ENCODE measurements around the gene SORBS2.

SORBS2 gene

DNA sequence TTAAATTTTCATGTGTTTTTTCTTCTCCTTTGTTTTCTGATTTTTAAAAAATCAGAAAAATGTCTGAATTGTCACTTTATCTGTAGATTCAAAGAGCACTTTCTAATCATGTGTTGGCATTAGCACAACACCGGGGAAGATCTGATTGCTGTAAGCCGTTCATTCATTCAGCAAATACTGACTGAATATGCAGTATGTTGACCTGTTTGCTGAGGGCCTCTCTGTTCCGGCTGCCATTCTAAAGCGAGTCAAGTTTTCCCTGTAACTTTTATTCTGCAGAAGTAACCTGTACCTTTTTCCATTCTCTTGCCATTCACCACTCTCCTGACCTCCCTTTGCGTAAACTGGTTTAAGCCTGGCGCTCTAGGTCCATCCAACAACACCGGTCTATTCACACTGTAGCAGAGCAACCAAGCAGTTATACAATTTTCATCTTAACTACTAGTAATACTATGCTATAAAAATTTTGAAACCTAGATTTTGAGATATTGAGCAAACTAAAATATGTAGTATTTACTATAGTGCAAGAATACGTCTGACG is 6.7 kb downstream of the SORBS2 start:
- DNase-seq (ENCODE audit: low spot score): no peak

GRCh38 chr4:185803022-185803421 is 9.0 kb downstream of the SORBS2 start:
- DNase-seq (ENCODE audit: low spot score): no peak

DNA sequence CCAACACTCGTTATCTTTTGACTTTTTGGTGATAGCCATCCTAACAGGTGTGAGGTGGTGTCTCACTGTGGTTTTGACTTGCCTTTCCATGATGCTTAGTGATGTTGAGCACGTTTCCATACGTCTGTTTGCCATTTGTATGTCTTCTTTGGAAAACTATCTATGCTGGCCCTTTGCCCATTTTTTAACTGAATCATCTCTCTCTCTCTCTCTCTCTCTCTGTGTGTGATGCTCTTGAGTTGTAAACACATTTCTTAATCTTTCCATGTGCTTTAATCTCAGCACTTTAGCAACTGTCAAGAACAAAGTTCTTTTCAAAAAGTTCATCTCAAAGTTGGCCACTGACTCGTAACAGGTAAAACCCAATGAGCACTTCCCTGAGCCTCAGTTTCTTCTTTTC is 10.5 kb downstream of the SORBS2 start:
- DNase-seq (ENCODE audit: low spot score): no peak

- DNase-seq (ENCODE audit: low spot score): no peak
These were observed 11.6 kb downstream of the SORBS2 start for GRCh38 chr4:185800266-185800945.

DNA sequence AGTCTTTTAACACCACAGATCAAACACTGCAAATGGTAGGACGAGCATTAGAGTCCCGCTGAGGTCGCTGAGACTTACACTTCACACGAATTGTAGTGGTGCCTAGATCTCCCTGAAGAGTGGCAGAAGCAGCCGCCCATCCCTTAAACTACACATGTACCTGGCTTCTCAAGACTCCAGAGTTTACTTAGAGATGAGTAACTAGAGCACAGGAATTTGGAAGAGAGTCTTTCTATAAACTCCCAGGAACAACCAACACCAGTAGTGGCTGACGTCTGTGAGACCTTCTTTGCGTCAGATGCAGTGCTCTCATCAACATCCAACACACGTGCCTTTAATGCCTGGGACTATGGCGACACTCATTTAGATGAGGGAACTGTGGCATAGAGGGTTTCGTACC is 12.6 kb downstream of the SORBS2 start:
- no peak for DNase-seq (ENCODE audit: low spot score)

DNA sequence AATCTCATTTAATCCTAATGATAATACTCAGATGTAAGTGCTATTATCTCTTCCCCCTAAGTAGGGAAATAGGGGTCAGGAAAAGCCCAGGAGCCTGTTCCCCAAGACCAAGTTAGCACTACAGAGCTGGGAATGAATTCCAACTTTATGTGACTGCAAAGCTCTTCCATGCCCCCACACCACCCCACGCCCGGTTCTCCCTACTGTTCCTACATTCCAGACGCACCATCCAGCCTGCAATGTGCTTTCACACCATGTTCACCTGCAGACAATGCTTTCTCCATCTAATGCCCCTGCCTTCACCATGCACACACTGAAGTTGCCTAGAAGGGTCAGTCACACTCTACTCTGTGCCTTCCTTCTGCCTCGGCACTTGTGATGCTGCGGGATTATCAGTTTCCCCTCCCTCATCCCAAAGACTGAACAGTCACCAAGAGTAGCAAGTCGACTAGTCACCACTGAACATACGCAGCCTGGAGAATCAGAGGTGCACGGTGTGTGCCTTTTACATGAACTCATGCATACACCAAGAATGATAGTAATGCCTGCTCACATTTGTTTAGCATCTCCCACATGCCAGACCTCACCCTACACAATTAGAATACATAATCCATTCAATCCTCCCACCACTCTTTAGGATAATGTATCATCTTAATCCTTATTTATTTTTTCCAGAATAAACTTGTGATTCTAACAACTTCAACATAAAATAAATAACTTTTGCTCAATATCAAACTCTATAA is 14.2 kb downstream of the SORBS2 start:
- DNase-seq (ENCODE audit: low spot score): no peak

- no peak for DNase-seq (ENCODE audit: low spot score)
These were observed 15.0 kb downstream of the SORBS2 start for GRCh38 chr4:185797018-185797417.

GRCh38 chr4:185796176-185796575 is 15.8 kb downstream of the SORBS2 start:
- no peak for DNase-seq (ENCODE audit: low spot score)

GRCh38 chr4:185794637-185795036 is 17.4 kb downstream of the SORBS2 start:
- DNase-seq (ENCODE audit: low spot score): no peak

DNA sequence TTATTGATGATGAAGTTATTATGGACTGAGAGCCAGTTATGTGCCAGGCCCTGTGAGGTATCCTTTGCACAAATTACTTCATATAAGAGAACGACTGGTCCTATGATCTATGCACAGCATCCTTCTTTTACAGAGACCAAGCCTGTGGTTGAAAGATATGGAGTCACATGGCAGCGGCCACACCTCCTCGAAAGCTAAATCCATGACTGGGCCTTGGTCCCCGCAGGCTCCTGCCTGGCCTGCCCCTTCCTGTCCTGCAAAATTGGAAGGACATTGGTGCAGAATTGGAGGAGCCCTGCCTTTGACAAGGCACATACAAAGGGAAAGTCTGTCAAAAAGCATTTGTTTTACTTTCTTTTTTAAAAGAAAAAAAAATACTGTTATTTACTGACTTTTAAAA is 18.3 kb downstream of the SORBS2 start:
- DNase-seq (ENCODE audit: low spot score): no peak

- no peak for DNase-seq (ENCODE audit: low spot score)
These were observed 18.9 kb downstream of the SORBS2 start for GRCh38 chr4:185793116-185793485.

GRCh38 chr4:185792384-185793115 is 19.4 kb downstream of the SORBS2 start:
- no peak for DNase-seq (ENCODE audit: low spot score)

DNA sequence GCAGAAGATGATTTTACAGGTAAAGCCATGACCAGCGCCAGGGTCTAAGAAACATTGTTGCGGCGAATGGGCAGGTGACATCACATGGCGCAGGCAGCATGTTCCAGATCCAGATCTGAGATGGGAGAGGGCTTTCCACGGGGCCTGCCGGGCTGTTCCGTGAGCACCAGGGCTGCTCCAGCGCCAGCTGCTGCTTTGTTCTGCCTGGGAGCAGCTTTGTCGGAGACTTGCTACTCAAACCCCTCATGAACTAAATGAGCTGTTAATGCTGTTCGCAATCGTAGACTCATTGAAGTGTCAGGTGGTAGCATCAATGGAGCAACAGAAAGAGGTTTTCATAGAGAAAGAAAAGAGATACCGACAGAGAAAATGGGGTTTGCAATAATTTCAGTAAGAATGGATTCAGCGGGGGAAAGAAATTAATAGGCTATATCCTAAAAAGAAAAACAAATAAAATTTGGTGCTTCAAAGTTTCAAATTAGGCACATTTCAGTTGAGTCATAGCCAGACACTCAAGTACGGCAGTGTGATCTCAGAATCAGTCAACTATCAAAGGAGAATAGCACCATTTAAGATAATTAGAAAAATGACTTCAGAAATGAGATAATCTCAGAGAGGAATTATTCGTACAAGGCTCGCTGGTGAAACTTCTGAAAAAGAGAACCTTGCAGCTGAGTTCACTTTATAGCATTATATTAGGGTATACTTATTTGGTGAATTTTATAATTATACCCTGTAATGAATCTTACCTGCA is 23.9 kb downstream of the SORBS2 start:
- no peak for DNase-seq (ENCODE audit: low spot score)

DNA sequence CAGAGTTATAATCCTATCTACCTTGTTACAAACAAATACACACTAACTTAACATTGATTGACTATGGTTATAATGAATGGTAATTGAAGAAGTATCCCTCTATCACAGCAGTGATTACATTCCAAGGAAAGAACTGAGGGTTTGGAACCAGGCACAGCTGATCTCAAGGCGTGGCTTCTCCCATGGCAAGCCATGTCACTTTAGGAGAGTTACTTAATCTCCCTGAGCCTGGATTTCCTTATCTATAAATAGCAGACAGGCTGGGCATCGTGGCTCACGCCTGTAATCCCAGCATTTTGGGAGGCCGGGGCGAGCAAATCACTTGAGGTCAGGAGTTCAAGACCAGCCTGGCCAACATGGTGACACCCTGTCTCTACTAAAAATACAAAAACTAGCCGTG is 25.6 kb downstream of the SORBS2 start:
- DNase-seq (ENCODE audit: low spot score): no peak

GRCh38 chr4:185783574-185783973 is 28.4 kb downstream of the SORBS2 start:
- DNase-seq (ENCODE audit: low spot score): no peak

DNA sequence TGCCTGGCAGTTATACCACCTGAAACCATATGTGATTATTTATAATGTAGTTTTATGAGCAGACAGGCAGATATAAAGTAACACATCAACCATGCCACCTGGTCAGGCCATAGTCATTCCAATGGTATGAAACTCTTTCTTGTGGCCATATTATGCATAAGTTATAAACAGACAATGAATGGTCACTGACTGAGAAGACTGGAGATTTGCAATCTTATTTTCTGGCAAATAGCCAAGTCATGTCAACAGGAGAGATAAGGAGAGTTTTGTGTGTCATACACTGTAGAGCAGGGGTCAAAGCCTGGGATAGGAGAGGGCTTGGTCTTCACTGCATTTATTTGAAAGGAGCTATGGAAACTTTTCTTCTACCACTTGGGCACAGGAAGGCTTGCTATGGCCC is 29.5 kb downstream of the SORBS2 start:
- no peak for DNase-seq (ENCODE audit: low spot score)

- no peak for DNase-seq (ENCODE audit: low spot score)
These were observed 30.3 kb downstream of the SORBS2 start for GRCh38 chr4:185781555-185782215.

- DNase-seq (ENCODE audit: low spot score): no peak
These were observed 31.5 kb downstream of the SORBS2 start for GRCh38 chr4:185780472-185780871.

DNA sequence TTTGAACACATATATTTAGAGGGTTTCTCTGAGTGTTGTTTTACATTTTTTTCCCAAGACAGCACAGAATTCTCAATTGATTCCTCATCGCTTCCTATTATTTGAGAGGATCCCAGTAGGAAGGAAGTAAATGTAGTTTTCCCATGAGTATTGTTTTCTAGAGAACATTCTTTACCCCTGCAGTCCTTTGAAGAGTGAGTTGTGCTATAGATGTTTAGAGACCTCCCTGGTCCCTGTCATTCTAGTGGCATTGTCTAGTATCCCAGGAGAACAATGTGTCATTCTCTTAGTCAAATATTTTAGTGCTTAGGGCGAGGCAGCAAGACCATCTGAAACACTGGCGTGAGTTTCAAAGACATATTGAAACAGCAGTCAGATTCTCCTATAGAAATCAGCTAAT is 32.5 kb downstream of the SORBS2 start:
- DNase-seq (ENCODE audit: low spot score): no peak

GRCh38 chr4:185778307-185778706 is 33.7 kb downstream of the SORBS2 start:
- no peak for DNase-seq (ENCODE audit: low spot score)

- no peak for DNase-seq (ENCODE audit: low spot score)
These were observed 36.0 kb downstream of the SORBS2 start for GRCh38 chr4:185775792-185776555.

Measured in hematopoietic multipotent progenitor cell treated with erythropoietin and hydrocortisone succinate and interleukin-3 and kit ligand, for 15 days (in vitro differentiated cells).